ENCODE measurements around the gene VPS13A. TPM values are rescaled to one million over a fixed set of nuclear protein-coding genes. Genes with fewer than 3 reads are reported as not detected.

Gene VPS13A
- total and polyA plus RNA-seq, 9 of the 15 experiments (the other 6 are each of a cell fraction or from before 2014, with no cell fraction given), result 5.6 to 29.9 (median 14.7) TPM

DNA sequence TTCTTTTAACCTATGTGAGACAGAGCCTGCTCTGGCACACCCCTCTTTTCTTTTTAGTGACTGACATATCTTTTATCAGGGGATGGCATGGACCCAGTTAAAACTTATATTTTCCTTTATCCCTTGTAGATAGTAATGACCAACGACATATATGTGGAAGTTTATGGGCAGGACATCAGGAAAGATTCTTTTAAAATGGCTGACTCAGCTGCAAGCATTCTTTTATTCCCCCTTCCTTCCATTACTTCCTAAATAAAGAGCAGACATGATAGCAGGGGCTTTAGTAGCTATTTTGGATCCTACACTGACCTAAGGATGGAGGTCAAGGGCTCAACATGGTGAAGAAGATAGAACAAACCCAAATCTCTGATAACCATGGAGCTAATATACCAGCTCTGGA lies 25.0 kb upstream of the VPS13A start:
- Histone ChIP-seq H4K20me1 (replicated peaks; ENCODE audit: control insufficient read depth, insufficient read depth, low read length) (no peaks in the 10 kb centered on the region), H3K4me2 (ENCODE audit: insufficient read depth, low read length) (no peak overlapping the region), H3K27me3 (ENCODE audit: control insufficient read depth in 2 of 2, insufficient read depth in 2 of 2, low read length in 2 of 2) (no peaks in the 10 kb centered on the region; a peak in 1 of 5 replicates), H3K9me1 (ENCODE audit: control insufficient read depth, insufficient read depth, low read length) (no peaks in the 10 kb centered on the region), H3K36me3 (ENCODE audit: control insufficient read depth, insufficient read depth, low read length) (no peaks in the 10 kb centered on the region), H3K4me1 (replicated peaks in 1 of 2; ENCODE audit: control insufficient read depth in 2 of 2, insufficient read depth in 2 of 2, low read length in 2 of 2) (no peaks in the 10 kb centered on the region), H3K9me3 (replicated peaks; ENCODE audit: control insufficient read depth, insufficient read depth, low read depth, low read length) (no peaks in the 10 kb centered on the region), H3K9ac (ENCODE audit: insufficient read depth in 1 of 2, low read depth in 2 of 2, low read length in 2 of 2) (no peak overlapping the region), H3K27ac (ENCODE audit: extremely low read depth, low read depth, low read length) (no peak overlapping the region), H3K79me2 (ENCODE audit: control insufficient read depth, insufficient read depth, low read length) (no peaks in the 10 kb centered on the region), H2AFZ (ENCODE audit: low read depth, low read length) (no peak overlapping the region), H3K4me3 (no peak overlapping the region)
- FAIRE-seq (no peak), DNase-seq (ENCODE audit: extremely low read depth in 1 of 4, low spot score in 3 of 4) (no peak), ATAC-seq (no peak)
- ChIA-PET POLR2A (interaction anchor here (0.6 to 0.8 kb wide), 2 partner anchors 11 to 131 kb away, joined by 3 to 4 read pairs; no protein-coding TSS in a partner anchor), CTCF (ENCODE audit: low intra/inter-chr PET ratio) (no interaction called here)
- BruUV-seq (replicated peaks), result no TSS peak
- intact Hi-C loops (cut with micrococcal nuclease) (no loop called here), in situ Hi-C loops (cut with MboI) (no loop called here)
- WGBS (ENCODE audit: insufficient coverage, low coverage, missing lambda C conversion rate), result 0% methylated on average over 1 of the region's 1 CpG
- TF ChIP-seq C11orf30 (IDR thresholded peaks at IDR 0.05; ENCODE audit: low read depth) (peak; percentile 7; the same call in 1 of the 2 replicates), KLF1 (tag; IDR thresholded peaks at IDR 0.05) (no peak), NCOA4 (IDR thresholded peaks at IDR 0.05; ENCODE audit: partially characterized antibody) (no peak), HLTF (IDR thresholded peaks at IDR 0.05) (no peak), ZNF41 (CRISPR knock-in tag; conservative IDR thresholded peaks at IDR 0.05) (no peak), MAFG (tag; conservative IDR thresholded peaks at IDR 0.05) (0 out of 2 replicates have a peak, but pooled peaks have one; percentile 12), MAFF (IDR thresholded peaks at IDR 0.05; ENCODE audit: low read length) (peak; percentile 20; the same call in 1 of the 2 replicates), ZNF316 (IDR thresholded peaks at IDR 0.05) (peak; percentile 35; the same call in 1 of the 2 replicates), DPF2 (IDR thresholded peaks at IDR 0.05) (no peak), SRSF9 (IDR thresholded peaks at IDR 0.05; ENCODE audit: borderline replicate concordance, low read depth, low read length) (no peak)
- TF ChIP-seq, protein P1, sequence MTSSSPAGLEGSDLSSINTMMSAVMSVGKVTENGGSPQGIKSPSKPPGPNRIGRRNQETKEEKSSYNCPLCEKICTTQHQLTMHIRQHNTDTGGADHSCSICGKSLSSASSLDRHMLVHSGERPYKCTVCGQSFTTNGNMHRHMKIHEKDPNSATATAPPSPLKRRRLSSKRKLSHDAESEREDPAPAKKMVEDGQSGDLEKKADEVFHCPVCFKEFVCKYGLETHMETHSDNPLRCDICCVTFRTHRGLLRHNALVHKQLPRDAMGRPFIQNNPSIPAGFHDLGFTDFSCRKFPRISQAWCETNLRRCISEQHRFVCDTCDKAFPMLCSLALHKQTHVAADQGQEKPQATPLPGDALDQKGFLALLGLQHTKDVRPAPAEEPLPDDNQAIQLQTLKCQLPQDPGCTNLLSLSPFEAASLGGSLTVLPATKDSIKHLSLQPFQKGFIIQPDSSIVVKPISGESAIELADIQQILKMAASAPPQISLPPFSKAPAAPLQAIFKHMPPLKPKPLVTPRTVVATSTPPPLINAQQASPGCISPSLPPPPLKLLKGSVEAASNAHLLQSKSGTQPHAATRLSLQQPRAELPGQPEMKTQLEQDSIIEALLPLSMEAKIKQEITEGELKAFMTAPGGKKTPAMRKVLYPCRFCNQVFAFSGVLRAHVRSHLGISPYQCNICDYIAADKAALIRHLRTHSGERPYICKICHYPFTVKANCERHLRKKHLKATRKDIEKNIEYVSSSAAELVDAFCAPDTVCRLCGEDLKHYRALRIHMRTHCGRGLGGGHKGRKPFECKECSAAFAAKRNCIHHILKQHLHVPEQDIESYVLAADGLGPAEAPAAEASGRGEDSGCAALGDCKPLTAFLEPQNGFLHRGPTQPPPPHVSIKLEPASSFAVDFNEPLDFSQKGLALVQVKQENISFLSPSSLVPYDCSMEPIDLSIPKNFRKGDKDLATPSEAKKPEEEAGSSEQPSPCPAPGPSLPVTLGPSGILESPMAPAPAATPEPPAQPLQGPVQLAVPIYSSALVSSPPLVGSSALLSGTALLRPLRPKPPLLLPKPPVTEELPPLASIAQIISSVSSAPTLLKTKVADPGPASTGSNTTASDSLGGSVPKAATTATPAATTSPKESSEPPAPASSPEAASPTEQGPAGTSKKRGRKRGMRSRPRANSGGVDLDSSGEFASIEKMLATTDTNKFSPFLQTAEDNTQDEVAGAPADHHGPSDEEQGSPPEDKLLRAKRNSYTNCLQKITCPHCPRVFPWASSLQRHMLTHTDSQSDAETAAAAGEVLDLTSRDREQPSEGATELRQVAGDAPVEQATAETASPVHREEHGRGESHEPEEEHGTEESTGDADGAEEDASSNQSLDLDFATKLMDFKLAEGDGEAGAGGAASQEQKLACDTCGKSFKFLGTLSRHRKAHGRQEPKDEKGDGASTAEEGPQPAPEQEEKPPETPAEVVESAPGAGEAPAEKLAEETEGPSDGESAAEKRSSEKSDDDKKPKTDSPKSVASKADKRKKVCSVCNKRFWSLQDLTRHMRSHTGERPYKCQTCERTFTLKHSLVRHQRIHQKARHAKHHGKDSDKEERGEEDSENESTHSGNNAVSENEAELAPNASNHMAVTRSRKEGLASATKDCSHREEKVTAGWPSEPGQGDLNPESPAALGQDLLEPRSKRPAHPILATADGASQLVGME (CRISPR knock-in tag; IDR thresholded peaks at IDR 0.05), result no peak

All from K562 (cell line).